ENCODE measurements around the gene TNS2. TPM values are rescaled to one million over a fixed set of nuclear protein-coding genes. Genes with fewer than 3 reads are reported as not detected.
A peak's percentile ranks its signal among the peaks of the same experiment; 100 is the strongest.
"Not testable (repeated sequence)": the region's sequence is repeated elsewhere in the genome, so short reads cannot be mapped to it uniquely, and the experiment has no call there.

Gene TNS2
- total RNA-seq, 1 donor from 2014 or later = 198 TPM

GRCh38 chr12:53107122-53107521, 57.3 kb downstream of the TNS2 start:
- peak; percentile 8 for DNase-seq (ENCODE audit: low spot score)

GRCh38 chr12:53112431-53112830, 62.6 kb downstream of the TNS2 start:
- not testable (repeated sequence) for DNase-seq (ENCODE audit: low spot score)

GRCh38 chr12:53113136-53113705, 63.4 kb downstream of the TNS2 start:
- DNase-seq (ENCODE audit: low spot score) = no peak

GRCh38 chr12:53113951-53114350, 64.1 kb downstream of the TNS2 start:
- no peak for DNase-seq (ENCODE audit: low spot score)

Other genes starting within 250 kb of the TNS2 start
- 0.81 TPM for gene KRT4, start 235.9 kb upstream of the TNS2 start, total RNA-seq
- not detected for gene KRT79, start 215.8 kb upstream of the TNS2 start, total RNA-seq
- not detected for gene KRT78, start 201.1 kb upstream of the TNS2 start, total RNA-seq
- gene KRT8, start 145.0 kb upstream of the TNS2 start, total RNA-seq = 815 TPM
- gene KRT18, start 100.9 kb upstream of the TNS2 start, total RNA-seq = 607 TPM
- 474 TPM for gene EIF4B, start 43.6 kb upstream of the TNS2 start, total RNA-seq
- 66.6 TPM for gene SPRYD3, start 29.3 kb downstream of the TNS2 start, total RNA-seq
- gene IGFBP6, start 47.6 kb downstream of the TNS2 start, total RNA-seq = 133 TPM
- 0.18 TPM for gene SOAT2, start 53.4 kb downstream of the TNS2 start, total RNA-seq
- 56.8 TPM for gene ZNF740, start 130.7 kb downstream of the TNS2 start, total RNA-seq
- gene CSAD, start 130.9 kb downstream of the TNS2 start, total RNA-seq = 65.7 TPM
- 15.8 TPM for gene ITGB7, start 157.2 kb downstream of the TNS2 start, total RNA-seq
- gene RARG, start 182.1 kb downstream of the TNS2 start, total RNA-seq = 101 TPM
- gene ESPL1, start 218.2 kb downstream of the TNS2 start, total RNA-seq = 2.3 TPM
- 468 TPM for gene PFDN5, start 245.5 kb downstream of the TNS2 start, total RNA-seq
- 50.0 TPM for gene MYG1, start 249.6 kb downstream of the TNS2 start, total RNA-seq